C1 segment of cervical spinal cord (tissue), 14 donors: ENCODE measurements around the gene DRD2.
A peak's percentile ranks its signal among the peaks of the same experiment; 100 is the strongest.

Source experiments
- DNase-seq, 14 donors: peaks; one replicate each; lab custom pipeline; 2025; lab: John Stamatoyannopoulos, UW

The DRD2 gene

DNA sequence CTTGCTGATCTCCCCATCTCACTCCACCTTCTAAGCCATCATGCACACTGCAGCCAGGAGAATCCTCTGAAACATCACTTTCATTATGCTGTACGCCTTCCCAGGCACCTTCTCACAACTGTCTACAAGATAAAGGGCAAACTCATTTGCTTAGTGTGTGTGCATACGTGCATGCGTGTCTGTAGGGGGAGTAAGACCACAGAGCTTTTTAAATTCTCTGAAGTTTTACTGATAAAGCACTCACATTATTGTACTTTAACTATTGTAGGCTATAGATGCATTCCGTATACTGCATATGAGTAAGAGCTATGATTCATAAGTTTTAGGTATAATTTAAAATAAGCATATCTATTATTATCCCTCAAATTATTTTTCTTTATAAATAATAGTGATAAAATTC, 102.9 kb downstream of the DRD2 start:
- DNase-seq, result no peak

- DNase-seq, result peak in 1 of 14 donors; percentile 4
Measured at GRCh38 chr11:113370634-113371033, 104.6 kb downstream of the DRD2 start.

GRCh38 chr11:113369411-113369810, 105.8 kb downstream of the DRD2 start:
- DNase-seq, result no peak

DNA sequence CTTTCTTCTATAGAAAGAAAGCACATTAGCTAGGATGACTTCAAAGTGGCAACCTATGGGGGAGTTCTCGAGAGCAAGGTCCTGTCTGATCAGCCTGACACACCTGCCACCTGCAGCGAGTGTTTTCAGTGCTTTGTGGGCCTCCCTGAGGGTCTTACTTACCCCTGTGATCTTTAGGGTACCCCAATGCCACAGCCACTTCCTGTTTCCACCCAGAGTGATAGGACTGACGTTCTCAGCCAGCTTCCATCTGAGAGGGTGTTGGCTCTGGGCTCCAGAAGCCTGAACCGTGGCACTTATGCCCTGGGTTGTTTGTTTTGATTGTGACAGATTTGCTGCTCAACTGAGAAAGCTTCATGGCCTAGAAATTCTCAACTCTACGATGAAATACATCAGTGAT, 109.3 kb downstream of the DRD2 start:
- no peak for DNase-seq

DNA sequence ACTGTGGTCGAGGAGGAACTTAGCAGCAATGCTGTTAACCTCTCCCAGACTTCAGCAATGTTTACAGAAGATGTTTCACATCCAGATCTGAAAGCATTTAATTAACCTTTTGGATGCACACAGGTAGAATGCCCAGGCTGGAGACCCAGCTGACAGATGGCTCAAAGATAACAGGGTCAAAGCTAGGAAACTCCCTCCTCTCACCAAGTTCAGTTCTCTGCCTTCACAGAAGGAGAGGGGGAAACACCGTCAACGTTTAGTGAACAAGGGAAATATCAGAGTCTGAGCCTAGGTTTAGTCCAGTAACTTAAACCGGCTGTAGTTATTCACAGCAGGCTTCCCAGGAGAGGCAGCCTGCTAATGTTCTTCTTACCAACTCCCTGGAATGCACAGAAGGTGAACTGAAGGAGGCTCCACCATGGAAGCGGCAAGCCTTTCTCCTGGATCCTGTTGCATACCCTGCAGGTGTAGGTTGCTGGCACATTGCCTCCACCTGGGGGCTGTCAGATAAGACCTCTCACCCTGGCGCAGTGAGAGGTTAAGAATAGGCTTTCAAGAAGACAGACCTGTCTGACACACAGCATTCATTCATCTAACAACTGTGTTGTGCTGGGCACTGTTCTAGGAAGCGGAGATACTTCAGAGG, 111.1 kb downstream of the DRD2 start:
- no peak for DNase-seq

GRCh38 chr11:113363406-113363805, 111.8 kb downstream of the DRD2 start:
- no peak for DNase-seq
